Upper lobe of left lung (tissue), 6 donors: ENCODE data around the gene COL2A1. TPM values are rescaled to one million over a fixed set of nuclear protein-coding genes. Genes with fewer than 3 reads are reported as not detected.

Experiments
- ATAC-seq, 2 donors: fragments of 200-7000 bp; cut with Tn5 transposase; one replicate each; pipeline ENCODE4 v1.9.1; 2022; ENCODE audit warnings: mild to moderate bottlenecking in 2 of 2, moderate library complexity in 2 of 2; ENCODE audit not compliant: low FRiP score in 2 of 2
- DNase-seq, 2 donors: peaks; one replicate each; pipeline ENCODE4 v3.0.0-alpha.2; 2019 to 2020
- H3K27ac ChIP-seq, 4 donors: fragments of 200-600 bp; sonication (generic); one replicate each; pipeline ENCODE4 v1.5.1; 2016 to 2019
- H3K27me3 ChIP-seq, 4 donors: fragments of 200-600 bp; sonication (generic); one replicate each; pipeline ENCODE4 v1.5.1; 2017 to 2019
- H3K36me3 ChIP-seq, 4 donors: fragments of 200-600 bp; sonication (generic); one replicate each; pipeline ENCODE4 v1.5.1; 2016 to 2019
- H3K4me1 ChIP-seq, 4 donors: fragments of 200-600 bp; sonication (generic); one replicate each; pipeline ENCODE4 v1.5.1; 2018 to 2019
- H3K4me3 ChIP-seq, 4 donors: fragments of 200-600 bp; sonication (generic); one replicate each; pipeline ENCODE4 v1.5.1; 2017 to 2019; ENCODE audit warnings: mild to moderate bottlenecking in 2 of 4, moderate library complexity in 1 of 4
- H3K9me3 ChIP-seq, 4 donors: fragments of 200-600 bp; sonication (generic); one replicate each; pipeline ENCODE4 v1.5.1; 2018 to 2019
- EP300 ChIP-seq, 4 donors: sonication (generic); formaldehyde crosslinking; IDR thresholded peaks; one replicate each; pipeline ENCODE4 v1.5.1; 2017; ENCODE audit warnings: antibody characterized with exemption in 4 of 4, control low read depth in 2 of 4
- POLR2A ChIP-seq, 4 donors: fragments of 450-650 bp; IDR thresholded peaks; one replicate each; pipeline ENCODE4 v1.5.1; 2016 to 2017; ENCODE audit warnings: antibody characterized with exemption in 4 of 4, mild to moderate bottlenecking in 2 of 4
- POLR2AphosphoS5 ChIP-seq, 2 donors: sonication (generic); formaldehyde crosslinking; IDR thresholded peaks; one replicate each; pipeline ENCODE4 v1.5.1; 2017; ENCODE audit warnings: antibody characterized with exemption in 2 of 2
- WGBS, 2 donors: methylation state at CpG; one replicate each; pipeline ENCODE4 v1.1.5; 2017 to 2018; 5-methylcytosine and 5-hydroxymethylcytosine counted together
- total RNA-seq, 6 donors: library from RNA; depleted of rRNA in 4 of 6; stranded (reverse); fragments of >200 nt in 4 of 6; gene quantifications; one replicate each; pipeline versions ENCODE4 v1.1.0 to v1.2.1, GENCODE V29; 2016 to 2021
- TF ChIP-seq, protein P1 (sequence below), 6 experiments: fragments of 450-650 bp in 4 of 6; fragments of 200-600 bp in 2 of 6; sonication (generic) in 2 of 6; IDR thresholded peaks; one replicate each; pipeline ENCODE4 v1.5.1; 2016 to 2019; ENCODE audit warnings: antibody characterized with exemption in 6 of 6
- donor health status: DM: no; HTN: no; CAD: no; lungs with moderate emphysema.
- donor health status: DM: no; HTN: yes; CAD: no; lungs with severe emphysema.

COL2A1 gene
- total RNA-seq, 6 donors from 2014 or later: 0.34 TPM; not detected in 5

DNA sequence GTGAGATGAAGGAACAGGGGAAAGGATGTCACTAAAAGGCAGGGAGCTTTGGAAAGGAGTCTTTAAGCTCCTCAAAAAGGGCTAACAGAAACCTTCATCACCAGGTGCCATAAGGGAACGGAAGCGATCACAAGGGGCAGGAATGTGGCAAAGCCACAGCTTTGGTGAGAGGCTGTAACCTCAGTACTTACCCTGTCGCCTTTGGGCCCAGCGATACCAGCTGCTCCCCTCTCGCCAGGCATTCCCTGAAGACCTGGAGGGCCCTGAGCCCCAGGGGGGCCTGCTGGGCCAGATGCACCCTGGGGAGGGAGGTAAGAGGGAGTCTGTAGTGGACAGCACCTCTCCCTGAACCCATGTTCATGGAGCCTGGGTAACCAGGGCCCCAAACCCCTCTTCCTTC lies 22.0 kb downstream of the COL2A1 start:
- TF ChIP-seq, protein P1, sequence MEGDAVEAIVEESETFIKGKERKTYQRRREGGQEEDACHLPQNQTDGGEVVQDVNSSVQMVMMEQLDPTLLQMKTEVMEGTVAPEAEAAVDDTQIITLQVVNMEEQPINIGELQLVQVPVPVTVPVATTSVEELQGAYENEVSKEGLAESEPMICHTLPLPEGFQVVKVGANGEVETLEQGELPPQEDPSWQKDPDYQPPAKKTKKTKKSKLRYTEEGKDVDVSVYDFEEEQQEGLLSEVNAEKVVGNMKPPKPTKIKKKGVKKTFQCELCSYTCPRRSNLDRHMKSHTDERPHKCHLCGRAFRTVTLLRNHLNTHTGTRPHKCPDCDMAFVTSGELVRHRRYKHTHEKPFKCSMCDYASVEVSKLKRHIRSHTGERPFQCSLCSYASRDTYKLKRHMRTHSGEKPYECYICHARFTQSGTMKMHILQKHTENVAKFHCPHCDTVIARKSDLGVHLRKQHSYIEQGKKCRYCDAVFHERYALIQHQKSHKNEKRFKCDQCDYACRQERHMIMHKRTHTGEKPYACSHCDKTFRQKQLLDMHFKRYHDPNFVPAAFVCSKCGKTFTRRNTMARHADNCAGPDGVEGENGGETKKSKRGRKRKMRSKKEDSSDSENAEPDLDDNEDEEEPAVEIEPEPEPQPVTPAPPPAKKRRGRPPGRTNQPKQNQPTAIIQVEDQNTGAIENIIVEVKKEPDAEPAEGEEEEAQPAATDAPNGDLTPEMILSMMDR (IDR thresholded peaks at IDR 0.05): no peak
- TF ChIP-seq POLR2AphosphoS5 (IDR thresholded peaks at IDR 0.05) (no peak), EP300 (IDR thresholded peaks at IDR 0.05) (no peak), POLR2A (IDR thresholded peaks at IDR 0.05) (no peak)
- Histone ChIP-seq H3K4me3 (no peak overlapping the region), H3K27ac (no peak overlapping the region), H3K4me1 (peaks cover 0 to 7% (median 2%) of the 10 kb centered on the region in 4 donors), H3K9me3 (no peaks in the 10 kb centered on the region), H3K27me3 (no peaks in the 10 kb centered on the region), H3K36me3 (no peaks in the 10 kb centered on the region)
- 78 to 94% methylated on average over 4 to 5 of the region's 5 CpGs for WGBS, 2 donors
- ATAC-seq (no peak), DNase-seq (peak in 1 of 2 donors; percentile 26)

GRCh38 chr12:47981496-47982260 lies 22.6 kb downstream of the COL2A1 start:
- Histone ChIP-seq H3K36me3 (no peaks in the 10 kb centered on the region), H3K9me3 (no peaks in the 10 kb centered on the region), H3K4me1 (peaks cover 0 to 7% (median 2%) of the 10 kb centered on the region in 4 donors), H3K27ac (no peak overlapping the region), H3K4me3 (no peak overlapping the region), H3K27me3 (no peaks in the 10 kb centered on the region)
- TF ChIP-seq, protein P1 (IDR thresholded peaks at IDR 0.05): no peak
- TF ChIP-seq POLR2A (IDR thresholded peaks at IDR 0.05): no peak
- no peak for TF ChIP-seq POLR2AphosphoS5 (IDR thresholded peaks at IDR 0.05)
- no peak for TF ChIP-seq EP300 (IDR thresholded peaks at IDR 0.05)
- no peak for ATAC-seq
- WGBS, 2 donors: 71 to 72% methylated on average over 10 to 20 of the region's 20 CpGs
- peak in 1 of 2 donors; percentile 79 for DNase-seq

DNA sequence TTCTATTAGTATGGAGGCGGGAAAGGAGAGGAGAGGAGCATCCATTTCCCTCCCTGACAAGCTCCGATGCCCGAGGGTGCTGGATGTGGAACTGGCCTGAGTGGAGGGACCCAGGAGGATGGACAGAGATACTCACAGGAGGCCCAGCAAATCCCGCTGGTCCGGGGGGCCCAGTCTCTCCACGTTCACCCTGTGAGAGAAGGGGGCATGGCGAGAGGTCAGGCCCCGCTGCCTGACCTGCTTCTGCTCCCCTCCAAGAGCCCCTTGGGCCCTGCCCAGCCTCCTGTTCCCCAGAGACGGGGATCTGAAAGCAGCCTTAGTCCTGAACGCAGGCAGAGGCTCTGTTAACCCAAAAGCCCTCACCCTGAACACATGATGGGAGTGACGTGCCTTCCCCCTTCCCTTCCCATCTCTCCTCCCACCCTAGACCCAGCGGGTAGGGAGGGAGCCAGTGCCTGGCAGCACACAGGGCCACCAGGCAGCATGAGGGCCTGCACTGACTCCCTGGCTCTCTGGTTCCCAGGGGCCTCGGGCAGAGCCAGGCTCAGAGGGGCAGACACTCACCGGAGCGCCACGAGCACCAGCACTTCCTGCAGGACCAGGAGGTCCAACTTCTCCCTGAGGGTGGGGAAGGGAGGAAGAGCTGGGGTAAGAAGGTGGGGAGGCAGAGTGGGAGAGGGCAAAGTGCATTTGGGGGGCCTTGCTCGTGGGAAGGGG lies 23.3 kb downstream of the COL2A1 start:
- Histone ChIP-seq H3K4me3 (no peak overlapping the region), H3K27me3 (no peaks in the 10 kb centered on the region), H3K4me1 (peaks cover 0 to 7% (median 2%) of the 10 kb centered on the region in 4 donors), H3K27ac (no peak overlapping the region), H3K36me3 (no peaks in the 10 kb centered on the region), H3K9me3 (no peaks in the 10 kb centered on the region)
- no peak for ATAC-seq
- peak in 1 of 2 donors; percentile 48 for DNase-seq
- TF ChIP-seq POLR2A (IDR thresholded peaks at IDR 0.05): no peak
- no peak for TF ChIP-seq EP300 (IDR thresholded peaks at IDR 0.05)
- no peak for TF ChIP-seq POLR2AphosphoS5 (IDR thresholded peaks at IDR 0.05)
- TF ChIP-seq, protein P1 (IDR thresholded peaks at IDR 0.05): no peak
- WGBS, 2 donors: 71 to 77% methylated on average over 14 to 17 of the region's 17 CpGs

DNA sequence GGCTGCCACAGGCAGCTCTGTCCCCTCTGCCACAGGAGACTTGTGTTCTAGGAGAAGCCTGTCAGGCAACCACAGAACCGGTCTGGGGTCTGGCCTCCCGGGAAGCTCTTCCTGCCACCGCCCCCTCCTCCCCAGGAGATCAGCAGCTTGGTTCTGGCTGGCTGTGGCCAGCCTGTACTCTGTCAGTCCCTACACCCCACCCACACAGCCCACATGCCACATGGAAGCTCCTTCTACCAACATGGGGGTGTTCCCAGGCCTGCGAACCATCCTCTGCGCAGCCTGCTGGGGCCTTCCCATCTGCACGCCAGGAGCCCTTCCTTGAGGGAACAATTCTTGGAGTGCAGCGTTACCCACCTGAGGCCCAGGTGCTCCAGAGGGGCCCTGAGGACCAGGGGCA lies 24.1 kb downstream of the COL2A1 start:
- WGBS, 2 donors: 82 to 100% methylated on average over 3 to 7 of the region's 7 CpGs
- DNase-seq: peak in 1 of 2 donors; percentile 35
- ATAC-seq: no peak

More for the DNA sequence above, 24.1 kb downstream of the COL2A1 start:
- TF ChIP-seq, protein P1 (IDR thresholded peaks at IDR 0.05): no peak
- no peak for TF ChIP-seq POLR2AphosphoS5 (IDR thresholded peaks at IDR 0.05)
- no peak for TF ChIP-seq EP300 (IDR thresholded peaks at IDR 0.05)
- TF ChIP-seq POLR2A (IDR thresholded peaks at IDR 0.05): no peak
- Histone ChIP-seq H3K4me3 (no peak overlapping the region), H3K27ac (no peak overlapping the region), H3K9me3 (no peaks in the 10 kb centered on the region), H3K27me3 (no peaks in the 10 kb centered on the region), H3K4me1 (peaks cover 0 to 7% (median 2%) of the 10 kb centered on the region in 4 donors), H3K36me3 (no peaks in the 10 kb centered on the region)
